ENCODE results near the gene DAAM1.
A peak's percentile ranks its signal among the peaks of the same experiment; 100 is the strongest.

The DAAM1 gene

GRCh38 chr14:59187802-59188460, 536 bp upstream of the DAAM1 start:
- peak; percentile 64 for DNase-seq (ENCODE audit: low spot score)

GRCh38 chr14:59189091-59189785, 771 bp downstream of the DAAM1 start:
- DNase-seq (ENCODE audit: low spot score): peak; percentile 63

DNA sequence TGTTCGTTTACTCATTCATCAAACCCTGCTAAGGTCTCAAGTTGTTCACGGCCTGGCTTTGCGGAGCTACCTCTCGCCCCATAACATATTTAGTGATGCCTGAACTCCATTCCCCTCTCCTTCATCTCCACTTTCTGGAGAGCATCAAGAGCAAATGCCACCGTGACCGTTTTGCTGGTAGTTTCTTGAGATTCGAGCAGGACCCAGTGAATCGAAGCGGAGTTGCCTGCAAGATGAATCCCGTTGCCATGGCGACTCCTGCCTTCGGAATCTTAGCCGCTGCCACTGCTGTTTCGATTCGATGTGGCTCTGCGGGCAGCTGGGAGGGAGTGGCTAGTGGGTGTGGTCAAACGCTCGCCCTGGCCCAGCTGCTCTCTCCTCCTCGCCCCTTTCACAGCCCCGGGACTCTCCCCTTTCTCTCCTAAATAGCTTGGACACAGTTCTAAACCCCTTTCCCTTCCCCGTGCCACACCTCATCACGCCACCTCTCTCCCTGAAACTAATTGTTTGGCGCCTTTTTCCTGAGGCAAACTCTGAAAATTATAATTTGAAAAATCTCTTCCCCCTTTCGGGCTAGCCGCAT, 1.4 kb downstream of the DAAM1 start:
- peak; percentile 88 for DNase-seq (ENCODE audit: low spot score)

GRCh38 chr14:59190372-59190771, 1.9 kb downstream of the DAAM1 start:
- DNase-seq (ENCODE audit: low spot score): peak; percentile 42

GRCh38 chr14:59195912-59196311, 7.4 kb downstream of the DAAM1 start:
- DNase-seq (ENCODE audit: low spot score): no peak

DNA sequence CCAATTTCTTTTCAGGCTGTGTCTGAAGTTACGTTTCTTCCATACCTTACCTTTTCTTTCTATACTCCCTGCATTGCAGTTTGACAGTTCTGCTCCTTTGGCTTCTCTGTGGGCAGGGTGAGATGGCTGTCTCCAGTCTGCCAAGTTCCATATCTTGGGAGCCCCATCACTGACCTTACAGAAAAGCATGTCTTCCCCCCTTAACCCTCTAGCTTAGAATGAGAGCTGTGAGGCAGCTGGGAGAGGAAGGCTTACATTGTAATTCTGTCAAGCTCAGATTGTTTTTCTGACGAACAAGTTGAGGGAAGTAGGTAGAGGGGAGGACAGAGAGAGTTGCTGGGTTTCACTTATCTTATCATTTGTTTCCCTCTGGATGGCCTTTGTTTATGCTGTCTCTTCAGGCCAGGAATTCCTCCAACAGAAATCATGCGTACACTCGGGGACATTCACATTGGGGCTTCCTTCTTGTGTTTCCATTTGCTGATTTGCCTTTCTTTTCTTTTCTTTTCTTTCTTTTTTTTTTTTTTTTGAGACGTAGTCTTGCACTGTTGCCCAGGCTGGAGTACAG, 9.3 kb downstream of the DAAM1 start:
- no peak for DNase-seq (ENCODE audit: low spot score)

DNA sequence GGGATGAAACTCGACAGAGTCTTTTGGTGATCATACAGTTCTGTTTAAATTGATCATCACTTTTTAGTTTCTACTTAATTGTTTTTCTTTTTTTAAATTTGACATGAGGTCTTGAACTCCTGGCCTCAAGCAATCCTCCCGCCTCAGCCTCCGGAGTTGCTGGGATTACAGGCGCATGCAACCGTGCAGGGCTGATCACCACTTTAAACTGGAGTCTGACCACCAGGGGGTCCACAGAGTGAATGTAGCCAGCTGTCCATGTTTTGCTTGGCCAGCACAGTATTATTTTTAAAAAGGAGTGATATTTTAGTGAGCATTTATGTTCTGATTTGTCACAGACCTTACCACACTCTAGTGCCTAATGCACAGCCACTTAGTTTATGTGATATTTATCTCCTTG, 10.7 kb downstream of the DAAM1 start:
- no peak for DNase-seq (ENCODE audit: low spot score)

DNA sequence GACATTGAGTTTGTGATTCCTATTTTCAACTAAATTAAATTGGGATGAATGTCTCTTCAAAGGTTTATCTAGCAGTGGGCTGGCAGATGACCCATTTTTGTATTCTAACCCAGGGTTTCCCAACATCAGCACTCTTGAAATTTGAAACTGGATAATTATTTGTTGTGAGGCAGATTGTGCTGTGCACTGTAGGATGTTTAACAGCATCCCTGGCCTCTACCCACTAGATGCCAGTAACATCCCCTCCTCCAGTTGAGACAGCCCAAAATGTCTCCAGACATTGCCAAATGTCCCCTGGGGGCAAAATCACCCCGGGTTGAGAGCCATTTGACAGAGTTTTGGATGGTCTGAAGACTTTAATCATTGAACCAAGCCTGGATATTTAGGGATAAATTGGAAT, 11.1 kb downstream of the DAAM1 start:
- DNase-seq (ENCODE audit: low spot score): no peak

- no peak for DNase-seq (ENCODE audit: low spot score)
Measured at GRCh38 chr14:59200195-59200594, 11.7 kb downstream of the DAAM1 start.

DNA sequence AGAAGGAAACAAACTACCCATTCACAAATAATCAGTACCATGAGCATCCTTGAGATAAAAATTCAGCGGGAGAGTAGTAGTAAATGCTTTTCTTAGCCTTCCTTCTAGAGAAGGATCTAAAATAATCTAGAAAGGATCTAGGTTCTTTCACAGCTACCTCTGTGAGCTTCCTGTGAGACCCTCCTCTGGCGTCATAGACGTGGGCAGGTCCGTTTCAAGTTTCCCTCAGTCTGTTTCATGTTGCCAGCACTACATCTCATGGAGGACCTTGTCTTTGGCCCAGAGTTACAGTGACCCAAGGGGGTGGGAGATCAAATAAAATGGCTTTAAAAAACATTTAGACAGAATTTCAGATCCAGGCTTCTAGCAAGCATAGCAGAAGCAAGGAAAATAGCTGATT, 13.6 kb downstream of the DAAM1 start:
- no peak for DNase-seq (ENCODE audit: low spot score)

DNA sequence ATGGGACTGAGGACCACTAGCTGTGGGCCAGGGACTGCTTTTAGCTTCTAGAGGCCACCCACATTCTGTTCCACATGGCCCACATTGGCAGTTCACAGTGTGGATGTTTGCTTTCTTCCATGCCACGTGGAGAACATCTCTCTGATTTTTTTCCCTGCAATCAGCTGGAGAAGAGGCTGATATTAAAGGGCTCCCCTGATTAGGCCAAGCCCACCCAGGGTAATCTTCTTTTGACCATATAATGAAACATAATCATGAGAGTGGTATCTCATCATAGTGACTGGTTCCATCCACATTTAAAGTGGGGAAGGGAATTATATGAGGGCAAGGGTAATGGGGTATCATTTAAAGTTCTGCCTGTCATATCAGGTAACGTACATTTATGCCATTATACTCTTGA, 15.8 kb downstream of the DAAM1 start:
- DNase-seq (ENCODE audit: low spot score): no peak

DNA sequence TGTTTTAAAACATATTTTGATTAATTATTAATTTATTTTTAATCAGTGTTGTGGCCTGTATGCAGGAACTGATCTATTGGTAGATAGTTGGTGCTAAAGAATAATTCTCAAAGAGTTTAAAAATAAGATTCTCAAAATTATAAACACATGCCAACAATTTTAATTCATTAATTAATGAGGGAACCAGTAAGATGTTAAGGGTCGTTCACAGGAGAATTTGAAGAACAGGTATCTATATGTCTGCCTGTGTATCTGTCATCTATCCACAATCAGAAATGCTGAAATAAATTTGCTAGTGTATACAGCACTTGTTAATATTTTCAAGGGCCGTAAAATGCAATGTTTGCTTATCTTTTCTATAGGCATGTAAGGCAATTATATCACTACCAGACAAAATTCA, 18.4 kb downstream of the DAAM1 start:
- DNase-seq (ENCODE audit: low spot score): no peak

DNA sequence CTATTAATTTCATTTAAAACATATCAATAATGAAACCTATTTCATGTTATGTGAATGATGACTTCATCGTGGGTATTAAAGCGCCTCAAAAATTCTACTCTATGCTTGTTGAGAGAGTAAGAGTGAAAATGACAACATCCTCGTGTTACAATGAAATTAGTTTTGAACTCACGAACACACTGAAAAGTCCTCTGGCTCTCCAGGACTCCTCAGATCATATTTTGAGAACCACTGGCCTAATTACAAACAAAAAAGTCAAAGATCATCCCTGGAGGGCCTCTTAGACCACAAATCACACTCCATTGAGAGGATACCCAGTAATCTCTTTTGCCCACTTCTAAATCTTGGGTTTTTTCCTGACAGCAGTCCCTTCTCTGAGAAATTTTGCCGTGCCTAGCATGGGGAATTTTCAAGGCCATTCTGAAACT, 19.1 kb downstream of the DAAM1 start:
- DNase-seq (ENCODE audit: low spot score): no peak

DNA sequence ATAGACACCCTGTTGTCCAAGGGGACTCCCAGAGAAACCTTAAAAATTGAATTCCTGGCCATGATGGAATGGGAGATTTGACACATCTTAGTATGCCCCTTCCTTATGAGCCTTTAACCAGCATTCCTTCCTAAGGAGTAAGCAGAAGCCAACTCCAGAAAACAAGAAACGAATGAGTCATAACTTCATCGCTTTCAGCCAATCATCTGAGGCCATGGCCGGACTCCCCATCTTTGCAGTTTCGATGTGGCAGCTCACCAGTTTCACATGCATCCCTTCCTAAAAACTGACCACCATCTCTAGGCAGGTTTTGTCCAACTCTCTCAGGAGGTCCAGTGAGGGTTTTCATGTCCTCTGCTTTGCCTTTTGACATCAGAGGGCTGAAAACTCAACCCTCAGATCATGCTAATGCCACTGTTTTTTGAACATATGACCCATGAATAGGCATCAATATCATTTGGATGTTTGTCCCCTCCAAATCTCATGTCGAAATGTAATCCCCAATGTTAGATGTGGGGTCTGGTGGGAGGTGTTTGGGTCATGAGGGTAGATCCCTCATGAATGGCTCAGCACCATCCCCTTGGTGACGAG, 19.9 kb downstream of the DAAM1 start:
- DNase-seq (ENCODE audit: low spot score): no peak

DNA sequence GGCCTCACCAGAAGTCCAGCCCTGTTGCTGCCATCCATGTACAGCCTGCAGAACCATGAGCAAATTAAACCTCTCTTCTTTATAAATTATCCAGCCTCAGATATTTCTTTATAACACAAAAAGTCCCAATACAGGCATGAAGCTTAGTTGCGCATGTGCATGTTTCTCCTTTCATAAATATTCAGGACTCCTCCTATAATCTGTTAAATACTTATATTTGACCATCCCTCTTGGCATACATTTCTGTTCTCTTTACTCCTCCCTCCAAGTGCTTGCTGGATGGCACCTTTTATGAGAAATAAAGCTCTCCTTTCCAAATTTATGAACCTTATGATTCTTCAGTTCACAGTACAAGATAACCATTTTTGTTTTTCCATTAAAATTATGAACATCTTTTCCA, 20.5 kb downstream of the DAAM1 start:
- no peak for DNase-seq (ENCODE audit: low spot score)

DNA sequence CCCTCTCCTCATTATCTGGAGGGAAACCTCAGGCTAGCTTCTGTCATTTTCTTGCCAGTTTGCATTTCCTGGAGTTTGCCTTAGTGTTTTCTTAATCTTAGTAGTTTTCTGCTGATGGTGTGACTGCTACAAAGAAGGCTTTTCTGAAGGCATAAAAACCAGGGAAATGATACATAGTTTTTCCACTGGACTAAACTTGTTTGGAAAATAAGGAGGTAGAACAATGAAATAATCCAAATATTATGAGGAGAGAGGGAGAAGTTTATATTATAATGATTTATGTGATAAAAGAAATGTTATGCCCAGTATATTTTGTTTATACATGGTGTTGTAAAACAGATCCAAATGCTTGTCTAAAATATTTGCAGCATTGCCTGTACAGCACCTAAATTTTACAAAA, 22.2 kb downstream of the DAAM1 start:
- DNase-seq (ENCODE audit: low spot score): no peak

DNA sequence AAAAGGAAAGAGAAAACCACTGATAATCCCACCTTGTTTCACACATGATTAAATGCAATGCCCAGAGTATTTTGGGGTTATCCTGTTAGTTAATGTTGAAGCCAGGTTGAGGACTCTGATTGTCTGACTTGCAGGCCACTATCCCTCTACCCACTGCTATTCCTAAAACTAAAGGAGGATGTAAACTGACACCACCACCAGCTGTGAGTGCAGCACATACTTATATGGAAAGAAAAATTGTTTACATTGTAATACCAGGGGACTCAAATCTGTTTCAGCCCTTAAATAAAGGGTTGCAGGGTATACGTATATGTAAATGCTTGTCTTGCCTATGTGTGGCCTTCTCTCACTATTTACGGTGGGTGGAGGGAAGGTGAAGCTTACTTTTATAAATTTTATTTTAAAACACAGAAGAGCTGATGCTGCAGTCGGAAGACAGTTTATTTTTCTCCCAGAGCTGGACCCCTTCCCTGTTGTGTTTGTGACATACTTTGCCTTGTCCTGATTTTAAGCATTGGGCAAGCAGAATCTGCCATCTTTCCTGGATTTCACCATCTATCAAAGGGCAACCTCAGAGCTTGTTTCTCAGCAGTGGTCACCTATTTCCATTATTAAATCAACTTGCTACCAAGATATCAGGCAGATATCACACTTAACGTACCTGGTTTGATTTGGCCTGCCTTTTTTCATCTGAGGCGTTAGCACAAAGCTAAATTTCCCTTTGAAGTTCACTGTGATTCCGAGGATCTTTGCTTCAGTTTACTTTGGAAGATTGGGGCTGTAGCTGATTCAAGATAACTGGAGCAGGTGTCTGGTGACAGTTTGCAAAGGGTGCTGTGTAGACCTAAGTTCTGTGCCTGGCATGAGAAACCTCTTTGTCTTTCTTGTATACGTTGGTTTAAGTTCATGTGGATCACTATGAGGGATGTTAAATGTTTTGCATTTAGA, 25.2 kb downstream of the DAAM1 start:
- DNase-seq (ENCODE audit: low spot score): no peak

- DNase-seq (ENCODE audit: low spot score): no peak
Measured at GRCh38 chr14:59214702-59215302, 26.3 kb downstream of the DAAM1 start.

DNA sequence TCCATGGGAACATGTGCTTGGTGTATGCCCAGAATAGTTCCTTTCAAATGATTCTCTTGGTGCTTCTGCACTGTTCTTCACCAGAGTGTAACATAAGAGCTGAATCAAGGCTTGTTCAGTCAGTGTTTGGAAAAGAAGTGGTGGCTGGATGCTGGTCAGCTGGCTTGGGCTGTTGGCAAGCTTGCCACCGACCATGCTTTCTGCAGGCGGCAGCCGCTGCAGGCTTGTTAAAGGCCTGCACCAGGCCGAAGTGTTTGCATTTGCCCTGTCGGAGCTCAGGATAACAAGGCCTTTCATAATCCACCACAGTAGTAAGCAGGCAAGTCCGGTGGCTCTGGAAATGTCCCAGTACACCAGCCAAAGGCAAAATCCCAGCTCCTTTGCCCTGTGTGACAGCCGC, 26.9 kb downstream of the DAAM1 start:
- DNase-seq (ENCODE audit: low spot score): no peak

DNA sequence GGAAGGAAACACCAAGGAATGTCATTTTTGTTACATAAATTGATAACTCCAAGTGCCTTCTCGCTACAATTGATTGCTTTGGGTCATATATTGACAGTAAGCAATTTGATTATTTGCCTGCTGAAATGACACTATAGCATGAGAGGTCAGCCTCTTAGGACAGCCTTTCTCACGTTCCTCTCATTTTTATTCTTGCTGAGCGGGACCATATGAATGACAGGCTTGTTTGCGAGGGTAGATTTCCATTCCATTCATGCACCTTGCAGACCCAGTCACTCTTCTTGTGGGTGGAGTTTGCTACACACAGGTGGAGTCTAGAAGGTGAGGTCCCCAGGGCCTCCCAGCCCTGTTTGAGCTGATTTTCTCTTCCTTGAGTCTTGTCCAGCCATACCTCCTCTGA, 27.3 kb downstream of the DAAM1 start:
- DNase-seq (ENCODE audit: low spot score): no peak

DNA sequence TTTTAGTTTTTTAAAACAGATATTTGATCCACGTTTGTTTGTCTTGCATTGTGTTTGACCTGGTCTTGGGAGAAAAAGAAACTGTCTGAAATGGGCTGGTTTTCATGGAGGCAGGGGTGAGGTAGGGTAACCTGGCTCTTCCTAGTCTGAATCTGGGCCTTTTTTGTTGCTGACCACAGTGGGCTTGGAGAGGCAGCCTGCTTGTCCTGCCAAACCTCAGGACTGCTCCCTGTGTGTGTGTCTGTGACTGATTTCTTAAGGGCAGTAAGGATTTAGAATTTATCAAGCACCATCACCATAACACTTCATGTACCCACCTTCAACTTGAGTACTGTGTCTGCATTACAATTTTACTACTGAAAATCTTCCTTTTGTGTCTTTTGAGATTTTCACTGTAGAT, 28.5 kb downstream of the DAAM1 start:
- no peak for DNase-seq (ENCODE audit: low spot score)

Data from D341Med (cell line).